Caco-2 (cell line): ENCODE data around the gene ARSA. TPM values are rescaled to one million over a fixed set of nuclear protein-coding genes. Genes with fewer than 3 reads are reported as not detected.
"Not testable (repeated sequence)": the region's sequence is repeated elsewhere in the genome, so short reads cannot be mapped to it uniquely, and the experiment has no call there.

Experiments used
- BruUV-seq: library from RNA; stranded (reverse); fragments of 400-500 nt; replicated peaks from 2 replicates; lab custom pipeline; 2021; lab: Mats Ljungman, UMichigan
- CTCF ChIA-PET: fragments of 300-600 bp; sonication (Branson Sonifier 250); formaldehyde crosslinking; loops from one replicate; lab custom pipeline; 2022; ENCODE audit warnings: antibody characterized with exemption; lab: Charles Lee
- POLR2A ChIA-PET: fragments of 300-600 bp; sonication (Branson Sonifier 250); formaldehyde crosslinking; loops from one replicate; lab custom pipeline; 2022; ENCODE audit warnings: antibody characterized with exemption; lab: Charles Lee
- DNase-seq, 2 experiments: peaks; one replicate each; pipeline versions ENCODE4 v3.0.0 to v3.0.0-alpha.2; 2020 to 2022
- H3K27me3 ChIP-seq: replicated peaks from 2 replicates; pipeline ENCODE4 v1.6.0; 2011; ENCODE audit warnings: low read length; ENCODE audit not compliant: control insufficient read depth, insufficient read depth
- H3K36me3 ChIP-seq: 2 replicates; pipeline ENCODE4 v1.5.1; 2011; ENCODE audit warnings: low read length; ENCODE audit not compliant: control insufficient read depth, insufficient read depth
- H3K4me1 ChIP-seq: fragments of 250-450 bp; sonication (Bioruptor Pico); 2 replicates; pipeline ENCODE4 v1.5.1; 2020; ENCODE audit warnings: mild to moderate bottlenecking
- H3K4me3 ChIP-seq: 2 replicates; pipeline ENCODE4 v1.5.1; 2011; ENCODE audit warnings: low read depth, mild to moderate bottlenecking, control low read depth, low read length
- H3K9me3 ChIP-seq: fragments of 250-450 bp; sonication (Bioruptor Pico); 2 replicates; pipeline ENCODE4 v1.5.1; 2020; ENCODE audit warnings: mild to moderate bottlenecking, moderate library complexity
- H3K27ac Mint-ChIP-seq: one replicate; pipeline ENCODE4 v1.8.0; 2022; ENCODE audit warnings: mixed read lengths; ENCODE audit not compliant: unreplicated experiment
- H3K27me3 Mint-ChIP-seq: one replicate; pipeline ENCODE4 v1.8.0; 2022; ENCODE audit warnings: mixed read lengths; ENCODE audit not compliant: insufficient read depth, unreplicated experiment
- H3K36me3 Mint-ChIP-seq: one replicate; pipeline ENCODE4 v1.8.0; 2022; ENCODE audit warnings: mild to moderate bottlenecking, mixed read lengths; ENCODE audit not compliant: insufficient read depth, unreplicated experiment
- H3K4me1 Mint-ChIP-seq: one replicate; pipeline ENCODE4 v1.8.0; 2022; ENCODE audit warnings: low read depth, mixed read lengths; ENCODE audit not compliant: unreplicated experiment
- H3K4me3 Mint-ChIP-seq: one replicate; pipeline ENCODE4 v1.8.0; 2022; ENCODE audit warnings: mild to moderate bottlenecking, moderate library complexity, mixed read lengths; ENCODE audit not compliant: unreplicated experiment
- H3K9me3 Mint-ChIP-seq: one replicate; pipeline ENCODE4 v1.8.0; 2022; ENCODE audit warnings: mixed read lengths; ENCODE audit not compliant: unreplicated experiment
- intact Hi-C: fragments of 100-400 bp; cut with micrococcal nuclease; formaldehyde crosslinking; loops from one replicate; pipeline ENCODE4 v1.10.0; 2022; ENCODE audit not compliant: unreplicated experiment
- total RNA-seq: library from RNA; stranded (reverse); gene quantifications from 2 replicates; pipeline ENCODE4 v1.2.3, GENCODE V29; 2022
- TF ChIP-seq, protein P1 (sequence below), 2 experiments: fragments of 200-600 bp in 1 of 2; IDR thresholded peaks; 1 replicate in 1 of 2; 2 replicates in 1 of 2; pipeline versions ENCODE4 v1.5.1 to v1.8.0; 2011 to 2022; ENCODE audit warnings: antibody characterized with exemption in 1 of 2, control low read depth in 1 of 2, inconsistent platforms in 1 of 2, low read depth in 1 of 2, low read length in 1 of 2, mild to moderate bottlenecking in 1 of 2, moderate library complexity in 1 of 2; ENCODE audit not compliant: insufficient read depth in 1 of 2, severe bottlenecking in 1 of 2, unreplicated experiment in 1 of 2

Gene ARSA
- total RNA-seq, 1 experiment from 2014 or later, result 11.5 TPM

DNA sequence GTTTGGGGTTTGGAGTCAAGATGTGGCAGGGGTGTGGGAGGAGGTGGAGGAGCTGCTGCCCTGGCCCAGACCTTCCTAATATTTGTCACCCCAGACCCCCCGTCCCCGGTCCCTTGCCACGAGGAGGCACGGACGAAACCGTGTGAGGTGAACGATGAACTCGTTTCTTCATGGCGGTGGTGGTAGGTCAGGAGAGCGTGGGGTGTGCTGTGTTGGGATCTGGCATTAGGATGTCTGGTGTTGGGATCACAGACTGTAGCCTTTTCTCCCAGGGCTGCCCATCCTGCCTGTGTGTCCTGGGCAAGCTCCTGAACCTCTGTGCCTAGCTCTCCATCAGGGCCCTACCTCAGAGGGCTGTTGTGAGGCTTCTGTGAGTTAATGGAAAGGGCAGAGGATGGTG is 19.0 kb downstream of the ARSA start:
- Mint-ChIP-seq H3K27ac (no peak overlapping the region), H3K27me3 (peaks cover 3% of the 10 kb centered on the region), H3K4me3 (no peak overlapping the region), H3K4me1 (no peaks in the 10 kb centered on the region), H3K36me3 (no peaks in the 10 kb centered on the region), H3K9me3 (no peaks in the 10 kb centered on the region)
- TF ChIP-seq, protein P1, sequence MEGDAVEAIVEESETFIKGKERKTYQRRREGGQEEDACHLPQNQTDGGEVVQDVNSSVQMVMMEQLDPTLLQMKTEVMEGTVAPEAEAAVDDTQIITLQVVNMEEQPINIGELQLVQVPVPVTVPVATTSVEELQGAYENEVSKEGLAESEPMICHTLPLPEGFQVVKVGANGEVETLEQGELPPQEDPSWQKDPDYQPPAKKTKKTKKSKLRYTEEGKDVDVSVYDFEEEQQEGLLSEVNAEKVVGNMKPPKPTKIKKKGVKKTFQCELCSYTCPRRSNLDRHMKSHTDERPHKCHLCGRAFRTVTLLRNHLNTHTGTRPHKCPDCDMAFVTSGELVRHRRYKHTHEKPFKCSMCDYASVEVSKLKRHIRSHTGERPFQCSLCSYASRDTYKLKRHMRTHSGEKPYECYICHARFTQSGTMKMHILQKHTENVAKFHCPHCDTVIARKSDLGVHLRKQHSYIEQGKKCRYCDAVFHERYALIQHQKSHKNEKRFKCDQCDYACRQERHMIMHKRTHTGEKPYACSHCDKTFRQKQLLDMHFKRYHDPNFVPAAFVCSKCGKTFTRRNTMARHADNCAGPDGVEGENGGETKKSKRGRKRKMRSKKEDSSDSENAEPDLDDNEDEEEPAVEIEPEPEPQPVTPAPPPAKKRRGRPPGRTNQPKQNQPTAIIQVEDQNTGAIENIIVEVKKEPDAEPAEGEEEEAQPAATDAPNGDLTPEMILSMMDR (IDR thresholded peaks at IDR 0.05; ENCODE audit: insufficient read depth in 1 of 2, low read depth in 1 of 2, low read length in 1 of 2, severe bottlenecking in 1 of 2, unreplicated experiment in 1 of 2), result no peak
- no TSS peak for BruUV-seq
- CTCF ChIA-PET, result no interaction called here
- POLR2A ChIA-PET, result no interaction called here
- no peak for DNase-seq
- H3K4me1 ChIP-seq, result no peaks in the 10 kb centered on the region
- intact Hi-C loops, result no loop called here
- no peaks in the 10 kb centered on the region for H3K36me3 ChIP-seq
- H3K9me3 ChIP-seq, result no peaks in the 10 kb centered on the region
- H3K27me3 ChIP-seq, result no peaks in the 10 kb centered on the region
- H3K4me3 ChIP-seq, result no peak overlapping the region

DNA sequence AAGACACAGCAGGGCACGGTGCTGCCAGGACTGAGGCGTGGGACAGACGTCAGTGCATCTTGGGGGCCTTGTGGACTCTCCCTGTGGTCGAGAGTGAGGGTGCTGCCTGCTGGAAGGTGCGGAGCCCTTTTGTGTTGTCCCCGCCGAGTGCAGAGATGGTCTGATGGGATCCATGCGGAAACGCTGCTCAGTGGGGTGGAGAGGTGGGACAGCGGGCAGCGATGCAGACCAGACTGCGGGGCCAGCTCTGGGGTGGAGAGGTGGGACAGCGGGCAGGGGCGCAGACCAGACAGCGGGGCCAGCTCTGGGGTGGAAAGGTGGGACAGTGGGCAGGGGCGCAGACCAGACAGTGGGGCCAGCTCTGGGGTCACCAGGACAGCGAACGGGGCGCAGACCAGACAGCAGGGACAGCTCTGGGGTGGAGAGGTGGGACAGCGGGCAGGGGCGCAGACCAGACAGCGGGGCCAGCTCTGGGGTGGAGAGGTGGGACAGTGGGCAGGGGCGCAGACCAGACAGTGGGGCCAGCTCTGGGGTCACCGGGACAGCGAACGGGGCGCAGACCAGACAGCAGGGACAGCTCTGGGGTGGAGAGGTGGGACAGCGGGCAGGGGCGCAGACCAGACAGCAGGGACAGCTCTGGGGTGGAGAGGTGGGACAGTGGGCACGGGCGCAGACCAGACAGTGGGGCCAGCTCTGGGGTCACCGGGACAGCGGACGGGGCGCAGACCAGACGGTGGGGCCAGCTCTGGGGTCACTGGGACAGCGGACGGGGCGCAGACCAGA is 19.7 kb downstream of the ARSA start:
- BruUV-seq, result not testable (repeated sequence)

DNA sequence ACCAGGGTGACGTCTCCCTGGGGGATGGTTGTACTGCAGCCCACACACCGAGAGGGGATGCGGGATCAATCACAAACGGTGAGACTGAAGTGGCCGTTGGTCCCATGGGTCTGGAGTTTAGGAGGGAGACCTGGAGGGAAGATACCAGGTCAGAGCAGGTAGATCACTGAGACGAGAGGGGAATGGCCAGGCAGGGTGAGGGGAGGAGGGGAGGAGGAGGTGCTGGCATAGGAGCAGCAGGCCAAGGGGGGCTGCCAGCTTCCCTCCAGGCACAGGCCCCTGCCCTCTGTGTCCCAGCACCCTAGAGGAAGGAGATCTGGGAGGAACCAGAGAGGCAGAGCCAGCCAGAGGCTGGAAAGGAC is 20.3 kb downstream of the ARSA start:
- no peaks in the 10 kb centered on the region for H3K4me1 Mint-ChIP-seq
- DNase-seq, result no peak
- H3K27me3 ChIP-seq, result no peaks in the 10 kb centered on the region
- H3K27me3 Mint-ChIP-seq, result peaks cover 3% of the 10 kb centered on the region
- no peak overlapping the region for H3K4me3 Mint-ChIP-seq
- ChIA-PET POLR2A (no interaction called here), CTCF (no interaction called here)
- BruUV-seq, result no TSS peak
- no peak overlapping the region for H3K27ac Mint-ChIP-seq
- H3K36me3 ChIP-seq, result no peaks in the 10 kb centered on the region
- H3K4me3 ChIP-seq, result no peak overlapping the region
- H3K4me1 ChIP-seq, result no peaks in the 10 kb centered on the region
- H3K9me3 ChIP-seq, result no peaks in the 10 kb centered on the region
- intact Hi-C loops, result no loop called here
- no peaks in the 10 kb centered on the region for H3K36me3 Mint-ChIP-seq
- TF ChIP-seq, protein P1 (IDR thresholded peaks at IDR 0.05; ENCODE audit: insufficient read depth in 1 of 2, low read depth in 1 of 2, low read length in 1 of 2, severe bottlenecking in 1 of 2, unreplicated experiment in 1 of 2), result no peak
- no peaks in the 10 kb centered on the region for H3K9me3 Mint-ChIP-seq

More for the DNA sequence above, 19.7 kb downstream of the ARSA start:
- H3K9me3 ChIP-seq, H3K27ac Mint-ChIP-seq, H3K9me3 Mint-ChIP-seq, H3K36me3 Mint-ChIP-seq, H3K4me1 ChIP-seq, CTCF ChIA-PET, POLR2A ChIA-PET, H3K27me3 ChIP-seq, DNase-seq, H3K4me3 ChIP-seq, H3K27me3 Mint-ChIP-seq, H3K36me3 ChIP-seq, intact Hi-C loops, H3K4me3 Mint-ChIP-seq, H3K4me1 Mint-ChIP-seq: not testable (repeated sequence)
